IPS DF 4.7 (cell line): ENCODE measurements around the gene PIN4.
A peak's percentile ranks its signal among the peaks of the same experiment; 100 is the strongest.
"Not testable (repeated sequence)": the region's sequence is repeated elsewhere in the genome, so short reads cannot be mapped to it uniquely, and the experiment has no call there.

Experiments used
- DNase-seq: peaks from one replicate; pipeline ENCODE4 v3.0.0-alpha.2; 2013; ENCODE audit warnings: low spot score; ENCODE audit errors: extremely low read depth

PIN4 gene

DNA sequence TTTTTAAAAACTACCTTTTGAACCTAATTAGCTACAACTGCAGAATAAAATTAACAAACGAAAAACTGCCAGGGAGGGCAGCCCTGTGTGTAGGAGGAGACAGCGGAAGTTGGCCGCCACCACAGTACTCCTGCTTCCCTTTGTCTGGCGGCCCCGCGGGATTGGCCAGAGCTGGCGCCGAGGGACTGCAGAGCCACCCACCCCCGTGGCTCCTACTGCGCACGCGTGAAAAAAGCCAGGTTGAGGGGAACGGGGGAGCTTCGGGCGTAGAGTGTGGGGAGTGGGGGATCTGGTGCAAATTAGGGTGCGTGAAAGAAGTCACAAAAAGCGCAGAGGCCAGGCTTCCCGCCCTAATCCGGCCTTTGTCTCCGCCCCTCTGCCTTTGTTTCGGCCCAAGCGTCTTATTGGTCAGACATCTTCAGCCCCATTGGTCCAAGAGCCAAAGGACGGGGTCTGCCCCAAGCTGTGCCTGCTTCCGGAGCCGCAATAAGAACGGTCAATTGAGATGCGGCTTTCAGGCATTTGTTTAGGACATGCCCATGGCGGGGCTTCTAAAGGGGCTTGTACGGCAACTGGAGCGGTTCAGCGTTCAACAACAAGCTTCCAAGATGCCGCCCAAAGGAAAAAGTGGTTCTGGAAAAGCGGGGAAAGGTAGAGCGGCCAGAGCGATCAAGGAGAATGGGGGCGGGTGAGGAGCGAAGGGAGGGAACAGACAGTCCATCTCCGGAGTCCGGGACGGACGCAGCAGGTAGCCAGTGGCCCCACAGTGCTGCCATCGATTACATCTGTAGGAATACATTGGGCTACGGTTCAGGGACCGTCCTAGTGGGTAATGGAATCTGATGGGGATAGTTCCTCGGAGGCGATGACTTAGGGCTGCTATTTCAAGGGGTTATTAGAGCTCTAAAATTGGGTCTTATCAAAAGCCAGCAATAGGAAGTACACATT, at the start of gene PIN4:
PIN4 (plus strand) TSS at position 580 of the 948 bp plus-strand sequence; CDS start at position 609, 29 bp downstream.
- DNase-seq = peak; percentile 92

DNA sequence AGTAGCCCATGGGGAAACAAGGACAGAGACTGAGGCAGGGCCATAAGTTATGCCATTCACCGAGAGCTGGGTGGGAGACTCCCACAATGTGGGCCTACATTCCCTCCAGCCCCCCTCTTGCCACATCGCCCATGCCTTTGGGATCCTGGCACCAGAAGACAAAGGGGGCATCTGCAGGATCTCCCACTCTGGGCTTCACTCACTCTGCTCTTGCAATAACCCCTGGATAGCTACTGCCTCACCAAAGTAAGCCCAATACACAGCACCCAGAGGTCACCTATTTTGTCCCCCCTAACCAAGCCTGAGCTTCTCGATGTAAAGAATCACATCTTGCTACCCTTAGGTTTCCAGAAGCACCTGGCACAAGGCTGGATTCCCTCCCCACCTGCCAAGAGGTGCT, 49.1 kb upstream of the PIN4 start:
- no peak for DNase-seq

DNA sequence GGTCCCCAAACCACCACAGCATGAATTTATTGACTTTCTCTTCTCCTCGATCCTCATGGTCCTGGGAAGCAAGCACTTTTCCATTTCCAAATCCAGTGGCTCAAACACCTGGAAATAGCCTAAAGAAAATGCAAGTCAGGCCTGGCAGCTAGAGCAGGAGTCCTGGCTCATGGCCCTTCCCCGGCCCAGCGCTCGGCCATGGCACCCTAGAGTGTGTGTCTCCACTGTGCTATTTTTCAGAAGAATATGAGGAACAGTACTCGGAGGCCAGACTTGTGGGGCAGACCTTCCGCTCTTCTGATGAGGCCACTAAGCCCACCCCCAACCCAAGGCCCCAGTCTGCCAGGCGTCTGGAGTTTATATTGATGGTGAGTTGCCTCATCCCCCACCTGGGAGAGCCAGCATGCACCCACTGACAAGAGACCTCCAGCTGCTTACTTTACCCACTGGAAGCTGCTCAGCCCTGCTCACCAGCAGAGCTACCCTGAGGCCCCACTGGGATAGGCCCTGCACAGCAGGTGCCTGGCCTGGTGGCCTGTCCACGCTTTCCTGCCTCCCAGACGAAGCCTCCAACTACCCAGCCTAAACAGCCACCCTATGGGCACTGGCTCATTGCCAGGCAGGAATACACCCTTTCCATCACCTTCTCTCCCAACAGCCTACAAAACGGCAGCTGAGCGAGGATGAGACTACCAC, 47.6 kb upstream of the PIN4 start:
- no peak for DNase-seq

DNA sequence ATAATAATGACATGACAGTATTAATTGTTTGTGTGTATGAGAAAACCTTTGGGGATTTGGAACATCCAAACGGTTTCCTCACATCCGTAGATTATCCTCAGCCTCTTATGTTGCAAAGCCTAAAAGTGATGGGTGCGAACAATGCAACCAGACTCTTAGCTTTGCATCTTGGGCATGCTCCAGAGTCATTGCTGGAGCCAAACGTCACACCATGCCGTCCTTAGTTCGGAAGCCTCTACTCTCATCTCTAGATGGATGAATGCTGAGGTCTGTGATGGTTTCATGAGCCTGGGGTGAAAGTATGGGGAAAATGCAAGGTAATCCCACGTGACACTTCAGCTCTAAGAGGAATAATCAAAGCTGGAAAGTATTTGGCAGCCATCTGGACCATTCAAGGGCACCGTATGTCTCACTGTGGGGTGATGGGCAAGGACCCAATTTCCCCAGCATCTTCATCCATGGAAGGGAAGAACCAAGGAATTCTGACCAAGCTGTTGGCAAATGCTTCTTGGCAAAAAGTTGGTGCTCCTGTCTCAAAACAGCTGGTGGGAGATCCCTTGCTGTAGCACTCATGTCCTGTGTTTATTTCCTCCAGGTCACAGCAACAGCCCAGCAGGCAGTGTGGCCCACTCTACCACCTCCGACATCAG, 43.6 kb upstream of the PIN4 start:
- no peak for DNase-seq

DNA sequence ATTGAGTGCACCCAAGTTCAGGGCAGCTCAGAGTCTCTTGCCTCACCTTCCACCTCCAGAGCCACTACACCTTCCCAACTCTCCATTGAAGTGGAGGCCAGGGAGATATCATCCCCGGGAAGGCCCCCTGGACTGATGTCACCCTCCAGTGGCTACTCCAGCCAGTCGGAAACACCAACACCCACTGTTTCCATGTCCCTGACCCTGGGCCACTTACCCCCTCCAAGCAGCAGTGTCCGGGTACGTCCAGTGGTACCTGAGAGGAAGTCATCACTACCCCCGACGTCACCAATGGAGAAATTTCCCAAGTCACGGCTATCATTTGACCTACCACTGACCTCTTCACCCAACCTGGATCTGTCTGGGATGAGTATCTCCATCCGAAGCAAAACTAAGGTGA, 42.0 kb upstream of the PIN4 start:
- no peak for DNase-seq

DNA sequence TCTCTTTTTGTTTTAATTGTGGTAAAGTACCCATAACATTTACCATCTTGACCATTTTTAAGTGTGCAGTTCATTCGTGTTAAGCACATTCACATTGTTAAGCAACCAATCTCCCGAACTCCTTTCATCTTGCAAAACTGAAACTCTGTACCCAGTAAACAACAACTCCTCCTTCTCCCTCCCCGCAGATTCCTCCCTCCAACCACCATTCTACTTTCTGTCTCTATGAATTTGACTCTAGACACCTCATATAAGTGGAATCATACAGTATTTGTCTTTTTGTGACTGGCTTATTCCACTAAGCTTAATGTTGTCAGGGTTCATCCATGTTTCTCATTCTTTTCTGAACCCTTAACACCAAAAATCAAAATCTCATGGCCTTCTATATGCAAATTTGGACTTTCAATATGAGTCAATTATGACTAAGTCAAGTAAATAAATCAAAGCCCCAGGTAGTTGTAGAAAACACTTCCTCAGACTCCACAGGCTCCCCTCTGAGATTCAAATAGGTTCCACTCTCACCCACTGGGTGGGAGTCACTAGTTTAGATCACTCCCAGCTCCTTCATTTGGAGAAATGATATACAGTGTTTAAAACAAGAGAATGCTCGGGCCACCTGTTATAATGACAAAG, 40.1 kb upstream of the PIN4 start:
- DNase-seq = no peak

DNA sequence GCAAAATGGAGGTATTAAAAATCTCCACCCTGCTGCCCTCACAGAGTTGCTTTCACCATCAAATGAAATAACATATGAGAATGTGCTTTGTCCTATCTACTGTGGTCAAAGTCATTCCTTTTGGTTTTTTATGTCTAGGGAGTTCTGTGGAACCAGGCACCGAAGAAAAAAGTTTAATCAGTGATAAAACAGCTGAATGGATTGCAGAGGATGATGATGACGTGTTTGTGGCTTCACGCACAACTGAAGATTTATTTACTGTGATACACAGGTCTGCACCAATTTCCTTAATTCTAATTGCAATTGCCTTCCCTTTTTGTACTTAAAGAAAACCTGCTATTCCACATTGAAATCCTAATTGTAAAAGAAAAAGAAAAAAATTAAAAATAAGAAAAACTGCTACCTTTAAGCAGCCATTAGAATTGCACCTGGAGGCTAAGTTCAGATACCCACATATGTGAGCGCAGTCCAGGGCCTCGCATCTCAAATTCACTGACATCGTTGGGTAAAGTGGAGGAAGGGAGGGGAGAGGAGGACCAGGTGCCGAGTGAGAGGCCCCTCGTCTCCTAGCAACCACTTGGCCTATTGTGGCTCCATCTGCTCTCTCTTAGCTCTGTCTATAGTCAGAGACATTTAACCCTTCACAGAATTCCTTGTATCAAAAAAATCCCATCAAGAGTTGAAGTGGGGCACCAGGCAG, 39.3 kb upstream of the PIN4 start:
- no peak for DNase-seq

DNA sequence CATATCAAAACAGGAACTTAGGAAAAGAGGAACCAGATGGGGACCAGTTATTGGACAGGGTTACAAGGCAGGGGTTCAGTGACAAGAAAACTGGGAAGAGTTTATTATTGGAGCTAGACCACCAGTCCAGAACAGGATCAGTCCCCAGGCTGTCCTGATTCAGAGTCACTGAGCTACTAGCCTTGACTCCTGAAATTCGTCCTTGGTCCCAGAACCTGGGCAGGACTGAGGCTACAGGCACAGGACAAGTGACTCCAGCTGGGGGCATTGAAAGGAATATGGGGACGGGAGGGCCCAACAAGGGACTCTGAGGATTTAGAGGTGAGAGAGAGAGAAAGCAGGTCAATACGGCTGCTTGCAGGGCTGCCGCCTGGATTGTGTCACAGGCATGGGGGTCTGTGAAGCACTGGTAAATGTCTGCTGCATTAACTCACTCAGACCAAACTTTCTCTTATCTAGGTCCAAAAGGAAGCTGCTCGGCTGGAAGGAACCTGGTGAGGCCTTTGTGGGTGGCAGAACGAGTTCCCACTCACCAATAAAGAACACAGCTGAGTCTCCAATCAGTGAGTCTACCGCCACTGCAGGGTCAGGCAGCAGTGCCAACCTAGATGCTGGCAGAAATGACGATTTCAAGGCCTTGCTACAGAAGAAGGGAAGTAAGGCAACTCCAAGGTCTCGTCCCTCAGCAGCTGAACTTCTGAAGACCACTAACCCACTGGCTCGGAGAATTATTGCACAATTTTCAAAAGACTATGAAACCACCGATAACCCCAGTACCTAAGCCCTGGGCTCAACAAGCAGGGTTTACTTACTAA, 38.6 kb upstream of the PIN4 start:
- no peak for DNase-seq

DNA sequence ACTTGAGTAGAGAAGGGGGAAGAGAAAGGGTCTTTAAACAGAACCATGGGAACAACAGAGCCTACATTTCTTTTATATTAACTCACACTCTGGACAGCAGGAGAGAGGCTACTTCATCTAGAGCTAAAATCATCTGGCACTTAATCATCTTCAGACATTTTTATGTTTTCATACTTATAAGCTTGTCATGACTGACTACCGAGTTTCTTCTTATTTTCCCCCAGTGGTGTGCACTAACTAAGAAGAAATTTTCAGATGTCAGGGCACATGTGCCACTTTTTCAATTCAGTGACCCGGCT, 38.0 kb upstream of the PIN4 start:
- DNase-seq = no peak

DNA sequence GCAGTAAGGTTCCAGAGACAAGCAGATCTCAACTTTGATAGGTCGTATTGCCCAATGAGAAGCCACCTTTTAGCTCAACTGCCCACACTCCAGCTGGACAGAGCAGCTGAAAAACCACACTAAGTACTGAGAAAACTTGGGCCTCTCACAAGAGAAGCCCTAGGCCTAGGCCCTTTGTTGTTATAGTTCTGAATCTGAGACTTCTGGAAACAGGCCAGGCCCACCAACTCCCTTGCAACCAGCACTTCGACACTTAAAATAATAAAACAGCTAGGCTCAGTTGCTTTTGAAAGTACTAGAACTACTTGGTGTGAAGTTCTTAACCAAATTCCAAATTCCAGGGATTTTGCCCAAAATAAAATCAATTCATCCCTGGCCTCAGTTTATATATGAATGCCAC, 36.4 kb upstream of the PIN4 start:
- DNase-seq = no peak

DNA sequence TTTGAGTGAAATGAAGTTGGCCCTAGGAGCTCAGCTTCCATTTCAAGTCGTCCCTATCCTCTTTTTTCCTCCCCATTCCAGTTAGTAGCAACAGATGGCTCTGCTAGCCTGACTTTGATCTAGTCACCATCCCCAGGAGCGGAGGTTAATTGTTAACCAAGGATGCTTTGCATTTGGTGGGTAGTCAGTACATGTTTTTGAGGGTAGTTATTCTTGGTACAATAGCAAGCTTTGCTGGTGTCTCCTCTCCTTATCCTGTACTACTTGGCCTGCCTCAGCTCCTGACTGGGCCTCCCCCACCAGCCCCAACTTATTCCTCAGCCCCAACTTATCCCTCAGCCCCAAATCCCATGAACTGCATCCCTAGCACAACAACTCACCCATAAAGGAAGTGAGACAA, 35.0 kb upstream of the PIN4 start:
- no peak for DNase-seq

DNA sequence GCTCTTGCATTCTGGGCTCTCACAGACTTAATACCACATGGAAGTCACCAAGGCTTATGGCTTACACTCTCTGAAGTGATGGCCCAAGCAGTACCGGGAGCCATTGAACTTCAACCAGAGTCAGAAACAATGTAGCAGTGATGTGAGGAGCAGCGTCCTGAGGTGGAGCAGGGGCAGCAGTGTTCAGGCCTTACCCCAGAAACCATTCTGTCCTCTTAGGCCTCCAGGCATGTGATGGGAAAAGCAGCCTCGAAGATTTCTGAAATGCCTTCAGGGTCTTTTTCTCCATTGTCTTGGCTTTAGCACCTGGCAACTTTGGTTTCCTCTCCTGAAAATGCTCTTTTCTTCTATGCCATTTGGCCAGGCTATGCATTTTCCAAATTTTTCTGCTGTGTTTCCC, 22.8 kb upstream of the PIN4 start:
- DNase-seq = no peak

DNA sequence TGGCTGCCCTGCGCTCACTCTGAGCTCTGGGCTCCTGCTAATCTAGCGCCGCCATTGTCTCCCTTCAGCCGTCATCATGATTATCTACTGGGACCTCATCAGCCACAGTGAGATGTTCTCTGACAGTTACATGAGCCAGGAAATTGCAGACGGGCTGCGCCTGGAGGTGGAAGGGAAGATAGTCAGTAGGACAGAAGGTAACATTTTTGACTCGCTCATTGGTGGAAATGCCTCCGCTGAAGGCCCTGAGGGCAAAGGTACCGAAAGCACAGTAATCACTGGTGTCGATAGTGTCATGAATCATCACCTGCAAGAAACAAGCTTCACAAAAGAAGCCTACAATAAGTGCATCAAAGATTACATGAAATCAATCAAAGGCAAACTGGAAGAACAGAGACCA, 21.8 kb upstream of the PIN4 start:
- DNase-seq = no peak

DNA sequence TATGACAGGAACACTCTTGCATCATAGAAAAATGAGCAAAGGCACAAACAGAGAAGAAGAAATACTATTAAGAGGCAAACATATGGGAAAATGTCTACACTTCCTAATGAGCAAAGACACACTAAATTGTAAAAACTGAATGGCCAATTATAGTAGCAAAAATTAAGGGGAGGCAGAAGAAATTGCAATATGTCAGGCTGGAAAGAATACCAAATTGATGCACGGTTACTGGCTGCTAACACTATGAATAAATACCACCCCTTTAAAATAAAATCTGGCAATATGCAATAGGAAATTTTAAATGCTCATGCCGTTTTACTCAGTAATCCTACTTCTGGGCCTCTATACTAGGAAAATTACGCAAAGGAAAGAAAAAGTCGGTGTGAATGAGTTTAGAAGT, 16.0 kb upstream of the PIN4 start:
- no peak for DNase-seq

DNA sequence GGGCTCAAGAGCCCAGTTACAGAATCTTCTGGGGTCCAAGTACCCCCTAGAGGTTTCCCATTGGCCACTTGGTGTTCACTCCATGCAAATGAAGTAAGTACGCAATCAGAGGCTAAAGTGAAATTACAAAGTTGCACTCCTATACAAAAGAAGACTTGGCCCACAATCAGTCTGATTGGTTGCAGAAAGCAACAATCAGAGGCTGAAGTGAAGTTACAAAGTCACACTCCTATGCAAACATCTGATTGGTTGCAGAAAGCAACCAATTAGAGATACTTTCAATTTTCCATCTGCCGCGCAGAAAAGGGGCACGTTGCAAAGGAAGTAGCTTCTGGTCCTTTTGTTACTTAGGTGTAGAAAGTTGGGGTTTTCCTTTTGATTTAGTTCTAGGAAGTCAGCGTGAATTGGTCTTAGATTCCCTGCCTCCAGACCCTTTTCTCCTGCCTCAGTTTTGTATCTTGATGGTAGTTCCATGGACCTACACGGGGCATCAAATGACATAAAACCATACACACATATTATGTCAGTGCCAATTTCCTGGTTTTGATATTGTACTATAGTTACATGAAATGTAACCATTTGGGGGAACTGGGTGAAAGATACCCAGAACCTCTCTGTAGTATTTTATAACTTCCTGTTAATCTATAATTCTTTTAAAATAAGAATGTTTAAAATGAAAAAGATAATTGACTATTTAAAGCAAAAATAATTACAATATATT, 12.4 kb upstream of the PIN4 start:
- DNase-seq = no peak

DNA sequence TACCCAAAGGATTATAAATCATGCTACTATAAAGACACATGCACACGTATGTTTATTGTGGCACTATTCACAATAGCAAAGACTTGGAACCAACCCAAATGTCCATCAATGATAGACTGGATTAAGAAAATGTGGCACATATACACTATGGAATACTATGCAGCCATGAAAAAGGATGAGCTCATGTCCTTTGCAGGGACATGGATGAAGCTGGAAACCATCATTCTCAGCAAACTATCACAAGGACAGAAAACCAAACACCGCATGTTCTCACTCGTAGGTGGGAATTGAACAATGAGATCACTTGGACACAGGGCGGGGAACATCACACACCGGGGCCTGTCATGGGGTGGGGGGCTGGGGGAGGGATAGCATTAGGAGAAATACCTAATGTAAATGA, 5.3 kb upstream of the PIN4 start:
- DNase-seq = not testable (repeated sequence)

DNA sequence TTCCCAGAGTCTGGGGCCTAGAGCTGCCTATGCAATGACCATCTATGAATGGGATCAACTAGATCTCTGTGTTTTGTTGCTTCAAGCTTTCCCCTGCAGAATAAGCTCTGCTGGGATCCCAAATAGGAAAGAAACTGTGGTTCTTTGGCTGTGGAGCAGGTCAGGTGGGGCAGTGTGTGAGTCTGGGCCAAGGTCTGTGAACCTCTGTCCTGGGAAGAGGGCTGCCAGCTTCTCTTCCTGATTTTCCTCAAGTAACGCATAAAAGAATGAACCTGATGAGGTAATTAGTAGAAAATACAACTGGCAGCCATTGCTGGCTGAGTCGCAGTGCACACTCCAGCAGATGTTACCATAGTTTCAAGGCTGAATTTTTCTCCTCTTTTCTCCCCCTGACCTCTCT, 4.6 kb upstream of the PIN4 start:
- no peak for DNase-seq

DNA sequence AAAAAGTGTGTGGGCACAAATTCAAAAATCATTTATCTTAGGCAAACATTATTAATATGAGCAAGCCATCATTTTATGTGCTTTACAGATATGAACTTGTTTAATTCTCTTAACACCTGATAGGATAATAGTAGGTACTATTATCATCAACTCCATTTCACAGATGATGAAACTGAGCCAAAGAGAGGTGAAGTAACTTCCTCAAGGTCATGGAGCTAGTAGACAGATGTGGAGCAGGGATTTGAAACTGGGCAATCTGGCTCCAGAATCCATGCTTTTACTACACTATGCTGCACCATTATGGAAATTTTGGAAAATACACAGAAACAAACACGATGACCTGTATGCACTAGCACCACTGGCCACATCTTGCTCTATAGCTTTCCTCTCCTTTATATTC, 1.0 kb upstream of the PIN4 start:
- no peak for DNase-seq

DNA sequence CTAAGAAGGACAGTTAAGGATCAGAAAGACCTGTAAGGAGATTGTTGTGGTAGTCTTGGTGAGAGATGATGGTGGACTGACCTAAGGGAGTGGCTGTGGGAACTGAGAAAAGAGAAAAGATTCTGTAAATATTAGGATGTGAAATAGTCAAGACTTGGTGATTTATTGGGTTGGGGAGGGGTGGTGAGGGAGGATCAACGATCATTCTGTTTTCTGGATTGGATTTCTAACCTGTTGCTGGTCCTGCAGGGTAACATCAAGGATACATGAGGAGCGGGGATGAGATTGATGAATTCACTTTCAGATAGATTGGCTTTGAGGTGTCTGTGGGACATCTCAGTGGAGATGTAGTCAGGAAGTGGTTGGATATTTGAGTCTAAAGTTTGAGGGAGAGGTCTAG, 1.4 kb downstream of the PIN4 start:
- DNase-seq = no peak
